ENCODE results near the gene CFHR5. TPM values are rescaled to one million over a fixed set of nuclear protein-coding genes. Genes with fewer than 3 reads are reported as not detected.
"Not testable (repeated sequence)": the region's sequence is repeated elsewhere in the genome, so short reads cannot be mapped to it uniquely, and the experiment has no call there.

The CFHR5 gene
- total RNA-seq, 1 donor from 2014 or later = not detected

DNA sequence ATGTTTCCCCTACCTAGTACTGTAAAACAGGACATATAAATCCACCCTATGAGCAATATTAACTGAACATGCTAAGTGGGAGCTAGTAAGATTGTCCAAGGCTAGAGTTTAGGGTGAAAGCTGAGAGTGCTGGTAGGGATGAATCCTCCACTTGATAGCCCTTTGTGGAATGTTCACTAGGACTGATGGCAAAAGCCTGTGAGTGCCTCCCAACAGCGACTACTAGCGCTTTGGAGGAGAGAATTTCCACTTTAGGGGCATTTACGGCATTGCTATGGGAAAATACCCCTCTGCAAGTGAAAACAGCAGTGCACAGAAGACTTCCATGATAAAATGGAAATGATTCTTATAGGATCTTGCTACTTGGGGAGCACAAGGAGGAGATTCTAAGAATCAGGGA lies 35.9 kb downstream of the CFHR5 start:
- intact Hi-C loops (cut with DNase I) = no loop called here
- DNase-seq (no peak), ATAC-seq (ENCODE audit: poor library complexity) (no peak)

DNA sequence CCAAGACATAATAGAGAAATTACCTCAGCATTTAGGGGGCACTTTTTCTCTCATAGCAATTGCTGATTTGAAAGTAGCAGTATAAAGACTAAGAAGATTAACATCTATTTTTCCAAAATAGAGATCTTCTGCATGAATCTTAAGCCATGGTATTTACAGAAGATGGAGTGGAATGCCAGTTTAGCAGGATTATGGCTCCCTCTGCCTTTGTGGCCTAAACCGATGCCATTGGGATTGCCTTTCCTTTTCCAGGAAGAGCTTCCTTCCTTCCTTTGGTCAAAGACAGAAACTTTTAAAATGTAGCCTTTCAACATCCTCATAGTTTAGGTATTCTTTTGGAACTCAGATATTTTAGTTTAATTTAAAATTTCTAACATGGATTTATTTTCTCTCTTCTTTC lies 39.4 kb downstream of the CFHR5 start:
- intact Hi-C loops (cut with DNase I) = no loop called here
- ATAC-seq (ENCODE audit: poor library complexity) (no peak), DNase-seq (no peak)

DNA sequence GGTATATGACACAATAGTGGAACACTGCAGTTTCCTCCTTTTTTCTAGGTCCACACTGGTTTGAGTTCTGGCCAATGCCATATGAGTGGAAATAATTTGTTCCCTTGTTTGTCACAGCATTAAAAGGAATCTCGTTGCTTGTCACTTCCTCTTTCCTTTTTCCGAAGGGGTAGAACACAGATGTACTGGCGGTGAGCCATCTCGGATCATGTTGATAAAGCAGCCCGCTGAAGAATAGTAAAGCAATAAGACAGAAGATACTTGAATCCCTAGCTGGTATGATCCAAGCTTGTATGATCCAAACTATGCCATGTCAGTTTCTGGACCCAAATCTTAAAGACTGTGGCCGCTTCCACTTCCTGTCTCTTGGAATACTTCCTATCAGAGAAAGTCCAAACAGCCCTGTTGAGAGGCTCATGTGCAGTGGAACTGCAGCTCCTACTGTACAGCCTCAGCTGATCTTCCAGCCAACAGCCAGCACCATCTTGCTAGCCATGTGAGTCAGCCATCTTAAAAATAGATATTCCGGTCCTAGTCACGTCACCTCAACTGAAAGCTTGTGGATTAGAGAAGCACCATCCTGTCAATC lies 40.3 kb downstream of the CFHR5 start:
- ATAC-seq (ENCODE audit: poor library complexity) = no peak
- no peak for DNase-seq
- intact Hi-C loops (cut with DNase I) = no loop called here

DNA sequence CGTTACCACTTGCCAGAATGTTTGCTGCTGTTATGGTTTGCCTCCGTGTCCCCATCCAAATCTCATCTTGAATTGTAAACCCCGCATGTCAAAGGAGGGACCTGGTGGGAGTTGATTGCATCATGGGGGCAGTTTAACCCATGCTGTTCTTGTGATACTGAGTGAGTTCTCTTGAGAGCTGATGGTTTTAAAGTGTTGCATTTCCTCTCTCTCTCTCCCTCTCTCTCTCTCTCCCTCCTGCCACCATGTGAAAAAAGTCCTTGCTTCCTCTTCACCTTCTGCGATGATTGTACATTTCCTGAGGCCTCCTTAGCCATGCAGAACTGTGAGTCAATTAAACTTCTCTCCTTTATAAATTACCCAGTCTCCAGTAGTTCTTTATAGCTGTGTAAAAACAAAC lies 44.4 kb downstream of the CFHR5 start:
- intact Hi-C loops (cut with DNase I) = no loop called here
- DNase-seq (no peak), ATAC-seq (ENCODE audit: poor library complexity) (no peak)

DNA sequence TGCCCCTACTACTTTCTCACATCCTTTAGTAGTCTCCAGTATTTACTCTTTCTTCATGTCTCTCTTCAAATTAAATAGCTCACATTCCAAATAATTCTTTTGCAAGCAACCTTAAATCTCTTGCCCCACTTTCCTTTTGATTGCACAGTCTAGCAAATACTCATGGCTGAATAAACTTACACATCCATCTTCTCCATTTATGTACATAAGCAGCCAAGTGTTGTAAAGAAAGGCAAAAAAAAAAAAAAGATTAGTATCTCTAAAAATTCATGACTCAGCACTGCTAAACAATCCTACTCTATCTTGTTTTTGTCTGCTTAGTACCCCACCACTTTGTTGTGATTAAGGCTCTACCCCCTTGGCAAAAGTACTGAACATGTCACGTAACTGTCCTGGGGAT lies 47.1 kb downstream of the CFHR5 start:
- no peak for DNase-seq
- intact Hi-C loops (cut with DNase I) = no loop called here
- ATAC-seq (ENCODE audit: poor library complexity) = no peak

DNA sequence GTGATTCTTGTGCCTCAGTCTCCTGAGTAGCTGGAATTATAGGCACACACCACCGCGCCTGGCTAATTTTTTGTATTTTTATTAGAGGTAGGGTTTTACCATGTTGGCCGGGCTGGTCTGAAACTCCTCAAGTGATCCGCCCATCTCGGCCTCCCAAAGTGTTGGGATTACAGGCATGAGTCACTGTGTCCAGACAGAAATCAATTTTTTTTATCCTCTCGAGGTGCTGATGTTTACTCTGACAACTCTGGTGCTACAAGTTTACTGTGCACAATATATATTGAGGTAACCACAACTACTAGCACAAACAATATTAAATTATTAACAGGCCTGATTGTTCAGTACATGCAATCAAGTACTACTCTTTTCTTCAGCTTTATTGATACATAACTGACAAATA lies 50.0 kb downstream of the CFHR5 start:
- DNase-seq (no peak), ATAC-seq (ENCODE audit: poor library complexity) (no peak)
- intact Hi-C loops (cut with DNase I) = no loop called here

DNA sequence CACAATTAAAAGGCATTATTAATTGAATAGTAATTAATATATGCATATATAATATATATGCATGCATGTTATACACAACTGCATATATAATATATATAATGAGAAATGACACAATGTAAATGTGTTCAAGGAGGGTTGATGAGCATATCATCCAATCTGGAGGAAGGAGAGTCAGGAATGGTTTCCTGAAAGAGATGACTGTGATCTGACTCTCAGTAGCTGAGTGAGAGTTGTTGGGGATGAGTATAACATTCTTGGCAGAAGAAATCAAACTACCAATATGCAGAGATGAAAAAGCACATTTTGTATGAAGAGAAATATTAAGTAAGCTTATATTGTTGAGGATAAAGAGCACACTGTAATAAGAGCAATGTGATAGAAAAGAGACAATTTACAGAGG lies 52.4 kb downstream of the CFHR5 start:
- intact Hi-C loops (cut with DNase I) = no loop called here
- DNase-seq (no peak), ATAC-seq (ENCODE audit: poor library complexity) (no peak)

DNA sequence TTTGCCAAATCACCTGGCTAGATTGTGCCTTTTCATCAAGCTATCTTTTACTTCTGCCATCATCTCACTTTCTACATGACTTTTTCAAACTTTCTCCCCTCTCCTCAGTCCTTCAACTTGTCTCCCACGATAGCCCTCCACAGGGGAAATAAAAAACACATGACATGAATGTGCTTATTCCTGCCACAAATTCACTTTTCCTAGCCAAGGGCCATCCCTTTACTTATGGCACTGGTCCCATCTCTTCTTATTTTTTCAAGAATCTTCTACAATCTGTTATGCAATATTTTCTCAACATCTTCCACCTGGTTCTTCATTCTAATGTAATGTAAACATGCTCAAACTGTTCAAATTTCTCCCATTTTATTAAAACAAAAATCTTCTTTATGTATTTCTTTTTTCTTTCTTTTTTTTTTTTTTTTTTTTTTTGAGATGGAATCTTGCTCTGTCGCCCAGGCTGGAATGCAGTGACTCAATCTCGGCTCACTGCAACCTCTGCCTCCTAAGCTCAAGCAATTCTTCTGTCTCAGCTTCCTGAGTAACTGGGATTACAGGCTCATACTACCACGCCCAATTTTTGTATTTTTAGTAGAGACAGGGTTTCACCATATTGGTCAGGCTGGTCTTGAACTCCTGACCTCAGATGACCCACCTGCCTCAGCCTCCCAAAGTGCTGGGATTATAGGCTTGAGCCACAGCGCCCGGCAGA lies 57.4 kb downstream of the CFHR5 start:
- intact Hi-C loops (cut with DNase I); ATAC-seq (ENCODE audit: poor library complexity); DNase-seq: not testable (repeated sequence)

DNA sequence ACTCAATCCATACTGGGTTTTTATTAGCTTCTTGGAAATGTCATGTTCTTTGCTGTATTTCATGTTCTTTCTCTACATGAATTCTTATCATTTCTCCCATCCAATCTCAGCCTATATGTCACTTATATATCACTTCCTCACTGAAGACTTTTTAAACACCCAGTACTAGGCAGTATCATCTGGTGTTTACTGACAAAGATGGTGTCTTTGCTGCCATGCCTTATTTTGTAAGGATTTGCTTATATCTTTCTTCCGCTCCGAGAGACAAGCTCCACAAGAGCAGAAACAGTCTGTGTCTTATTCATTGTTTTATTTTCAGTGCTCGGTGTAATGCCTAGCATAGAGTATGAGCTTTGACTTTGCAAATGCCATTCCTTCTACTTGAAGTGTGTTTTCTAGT lies 59.5 kb downstream of the CFHR5 start:
- no peak for ATAC-seq (ENCODE audit: poor library complexity)
- intact Hi-C loops (cut with DNase I) = no loop called here

DNA sequence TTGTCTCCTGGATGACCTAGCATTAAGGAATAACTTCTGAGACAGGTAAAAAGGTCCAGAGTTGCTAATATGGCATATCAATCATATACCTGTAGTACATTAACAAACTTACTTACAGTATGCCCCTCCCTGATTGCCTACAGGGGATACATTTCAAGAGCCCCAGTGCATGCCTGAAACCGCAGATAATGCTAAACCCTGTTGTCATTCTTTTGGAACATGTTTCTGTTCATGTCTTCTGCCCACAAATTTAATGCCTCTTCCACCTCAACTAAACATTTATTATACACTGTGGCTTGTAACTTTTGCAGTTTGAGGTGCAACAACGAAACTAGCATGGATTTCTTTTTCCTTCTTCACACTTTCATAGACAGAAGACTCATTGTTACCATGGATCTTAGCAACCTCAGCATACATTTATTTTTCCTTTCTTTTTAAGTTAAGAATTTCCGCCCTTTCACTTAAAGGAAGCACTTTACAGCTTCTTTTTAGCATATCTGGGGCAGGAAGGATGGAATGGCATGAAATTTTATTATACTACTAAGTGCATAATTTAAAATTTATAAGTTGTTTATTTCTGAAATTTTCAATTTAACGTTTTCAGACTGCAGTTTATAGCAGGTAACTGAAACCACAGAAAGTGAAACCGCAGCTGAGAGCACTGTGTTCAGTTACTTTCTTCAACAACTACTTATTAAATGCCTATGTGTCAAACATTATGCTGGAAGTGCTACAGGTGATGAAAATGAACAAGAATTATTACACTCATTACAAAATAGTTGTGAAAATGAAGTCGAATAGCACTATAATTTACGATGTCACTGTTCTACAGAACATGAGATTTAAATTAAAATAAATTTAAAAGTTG lies 64.4 kb downstream of the CFHR5 start:
- ATAC-seq (ENCODE audit: poor library complexity) = no peak
- intact Hi-C loops (cut with DNase I) = no loop called here
- no peak for DNase-seq

More for the DNA sequence above, 59.5 kb downstream of the CFHR5 start:
- DNase-seq = no peak

DNA sequence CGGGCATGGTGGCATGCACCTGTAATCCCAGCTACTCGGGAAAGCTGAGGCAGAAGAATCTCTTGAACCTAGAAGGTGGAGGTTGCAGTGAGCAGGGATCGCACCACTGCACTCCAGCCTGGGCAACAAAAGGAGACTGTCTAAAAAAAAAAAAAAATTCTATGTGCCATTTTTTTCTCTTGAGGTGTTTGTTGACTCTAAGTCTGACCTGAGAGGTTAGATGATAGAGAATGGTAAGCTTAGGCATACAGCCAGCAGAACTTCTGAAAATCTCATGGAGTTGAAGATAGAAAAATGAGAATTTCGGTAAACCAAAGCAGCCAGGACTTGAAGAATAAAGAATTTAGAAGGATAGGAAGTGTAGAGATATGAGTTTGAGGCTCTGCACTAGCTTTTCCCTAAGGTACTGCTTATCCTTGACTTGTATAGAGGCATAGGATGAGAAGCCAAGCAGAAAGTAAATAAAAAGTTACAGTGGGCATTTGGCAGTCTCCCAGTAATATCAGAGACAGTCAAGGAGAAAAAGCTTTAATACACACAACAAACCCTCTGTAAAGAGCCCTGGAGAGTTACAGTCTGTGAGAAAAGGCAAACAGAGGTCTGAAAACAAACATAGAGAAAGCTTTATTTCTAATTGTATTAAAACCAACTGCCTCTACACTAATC lies 65.5 kb downstream of the CFHR5 start:
- DNase-seq = no peak
- intact Hi-C loops (cut with DNase I) = no loop called here
- no peak for ATAC-seq (ENCODE audit: poor library complexity)

DNA sequence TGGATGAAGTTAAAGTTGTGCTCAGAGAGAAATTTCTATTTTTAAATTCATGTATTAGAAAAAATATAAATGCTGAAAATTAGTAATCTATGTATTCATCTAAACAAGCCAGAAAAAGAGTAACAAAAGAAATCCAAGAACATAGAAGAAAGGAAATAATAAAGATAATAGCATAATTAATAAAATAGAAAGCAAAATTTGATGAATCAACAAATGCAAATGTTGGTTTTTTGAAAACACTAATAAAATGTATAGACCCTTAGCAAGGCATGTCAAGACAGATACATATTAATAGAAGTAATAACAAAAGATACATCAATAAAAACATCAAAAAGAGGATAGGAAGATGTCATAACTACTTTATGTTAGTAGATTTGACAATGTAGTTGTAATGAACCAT lies 71.7 kb downstream of the CFHR5 start:
- ATAC-seq (ENCODE audit: poor library complexity) (no peak), DNase-seq (no peak)
- intact Hi-C loops (cut with DNase I) = no loop called here

Other genes starting within 250 kb of the CFHR5 start
- 0.24 TPM for gene CFHR3, start 202.7 kb upstream of the CFHR5 start, total RNA-seq
- gene CFHR1, start 157.8 kb upstream of the CFHR5 start, total RNA-seq = not detected
- gene CFHR4, start 89.5 kb upstream of the CFHR5 start, total RNA-seq = not detected
- not detected for gene CFHR2, start 33.8 kb upstream of the CFHR5 start, total RNA-seq
- gene F13B, start 89.7 kb downstream of the CFHR5 start, total RNA-seq = not detected
- 0.40 TPM for gene ASPM, start 169.1 kb downstream of the CFHR5 start, total RNA-seq
- 8.0 TPM for gene ZBTB41, start 223.7 kb downstream of the CFHR5 start, total RNA-seq